HG03460 (cell line): ENCODE measurements around the gene MRPL19.
"Not testable (repeated sequence)": the region's sequence is repeated elsewhere in the genome, so short reads cannot be mapped to it uniquely, and the experiment has no call there.

Source experiments
- ATAC-seq: cut with Tn5 transposase; IDR thresholded peaks from one replicate; pipeline ENCODE4 v1.9.1; 2021; ENCODE audit not compliant: unreplicated experiment

Gene MRPL19

GRCh38 chr2:75666911-75667310 is 20.3 kb downstream of the MRPL19 start:
- ATAC-seq, result no peak

- no peak for ATAC-seq
Observed at GRCh38 chr2:75667884-75668283, 21.3 kb downstream of the MRPL19 start.

GRCh38 chr2:75675423-75675822 is 28.8 kb downstream of the MRPL19 start:
- ATAC-seq, result not testable (repeated sequence)

GRCh38 chr2:75675908-75676307 is 29.3 kb downstream of the MRPL19 start:
- ATAC-seq, result no peak

GRCh38 chr2:75676464-75676863 is 29.9 kb downstream of the MRPL19 start:
- ATAC-seq, result no peak

GRCh38 chr2:75679556-75679955 is 33.0 kb downstream of the MRPL19 start:
- no peak for ATAC-seq

GRCh38 chr2:75680402-75680801 is 33.8 kb downstream of the MRPL19 start:
- ATAC-seq, result no peak

GRCh38 chr2:75683430-75683829 is 36.8 kb downstream of the MRPL19 start:
- not testable (repeated sequence) for ATAC-seq

- no peak for ATAC-seq
Observed at GRCh38 chr2:75688196-75688595, 41.6 kb downstream of the MRPL19 start.

- no peak for ATAC-seq
Observed at GRCh38 chr2:75698918-75699317, 52.3 kb downstream of the MRPL19 start.

GRCh38 chr2:75702593-75702992 is 56.0 kb downstream of the MRPL19 start:
- no peak for ATAC-seq

- ATAC-seq, result no peak
Observed at GRCh38 chr2:75703589-75704287, 57.2 kb downstream of the MRPL19 start.

- no peak for ATAC-seq
Observed at GRCh38 chr2:75705921-75706320, 59.3 kb downstream of the MRPL19 start.

GRCh38 chr2:75707901-75708300 is 61.3 kb downstream of the MRPL19 start:
- ATAC-seq, result no peak

- ATAC-seq, result no peak
Observed at GRCh38 chr2:75709297-75709696, 62.7 kb downstream of the MRPL19 start.

- ATAC-seq, result peak; percentile 28
Observed at GRCh38 chr2:75710220-75710576, 63.6 kb downstream of the MRPL19 start.

GRCh38 chr2:75710577-75711253 is 64.1 kb downstream of the MRPL19 start, which contains the start of gene GCFC2:
Gene GCFC2, minus strand, starts transcription at chr2:75710915. Its CDS starts 60 bp downstream, at chr2:75710855.
- peak; percentile 95 for ATAC-seq

GRCh38 chr2:75711590-75711989 is 65.0 kb downstream of the MRPL19 start:
- ATAC-seq, result not testable (repeated sequence)

- ATAC-seq, result no peak
Observed at GRCh38 chr2:75716406-75716805, 69.8 kb downstream of the MRPL19 start.

GRCh38 chr2:75719616-75720015 is 73.0 kb downstream of the MRPL19 start:
- no peak for ATAC-seq

GRCh38 chr2:75720525-75720924 is 73.9 kb downstream of the MRPL19 start:
- no peak for ATAC-seq

- no peak for ATAC-seq
Observed at GRCh38 chr2:75722687-75723086, 76.1 kb downstream of the MRPL19 start.
